GM21717 (cell line): Measurements from ENCODE around the gene CSNK1A1.

Source experiments
- ATAC-seq: cut with Tn5 transposase; IDR thresholded peaks from one replicate; pipeline ENCODE4 v1.9.1; 2021; ENCODE audit warnings: mild to moderate bottlenecking, moderate library complexity; ENCODE audit not compliant: unreplicated experiment

Gene CSNK1A1

GRCh38 chr5:149442563-149443182, 108.6 kb downstream of the CSNK1A1 start:
- peak; percentile 66 for ATAC-seq
